GM12801 (cell line): Measurements from ENCODE around the gene RNF2.

Source experiments
- CTCF ChIP-seq: IDR thresholded peaks from one replicate; pipeline ENCODE4 v1.5.1; 2011; ENCODE audit warnings: control low read depth; ENCODE audit not compliant: insufficient read length; ENCODE audit errors: extremely low read depth

Gene RNF2

GRCh38 chr1:185054365-185055060, 9.2 kb downstream of the RNF2 start:
- no peak for TF ChIP-seq CTCF

- no peak for TF ChIP-seq CTCF
Observed at GRCh38 chr1:185058110-185058509, 12.8 kb downstream of the RNF2 start.

- no peak for TF ChIP-seq CTCF
Observed at GRCh38 chr1:185058876-185059275, 13.5 kb downstream of the RNF2 start.

GRCh38 chr1:185059950-185060571, 14.7 kb downstream of the RNF2 start:
- TF ChIP-seq CTCF: no peak

- no peak for TF ChIP-seq CTCF
Observed at GRCh38 chr1:185062710-185063370, 17.5 kb downstream of the RNF2 start.

- TF ChIP-seq CTCF: no peak
Observed at GRCh38 chr1:185063719-185064118, 18.4 kb downstream of the RNF2 start.

GRCh38 chr1:185066181-185066580, 20.8 kb downstream of the RNF2 start:
- no peak for TF ChIP-seq CTCF
